ENCODE measurements around the gene NINL.

DNA sequence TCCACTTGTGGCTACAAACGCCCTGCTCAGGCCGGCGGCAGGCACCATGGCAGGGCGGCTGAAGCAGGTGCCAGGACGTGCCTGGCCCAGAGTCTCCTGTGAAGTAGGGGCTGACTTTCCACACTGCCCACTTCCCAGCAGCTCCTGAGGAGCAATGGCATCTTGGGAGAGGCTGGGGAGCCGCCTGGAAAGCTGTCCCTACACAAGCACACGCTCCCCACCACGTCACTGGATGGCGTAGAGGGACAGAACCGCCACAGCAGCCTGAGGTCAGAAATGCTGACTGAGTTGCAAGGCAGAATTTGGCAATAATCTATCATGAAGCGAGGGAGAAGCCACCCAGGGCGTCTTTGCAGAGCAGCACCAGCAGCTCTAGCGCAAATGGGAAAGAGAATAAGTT is 86.3 kb downstream of the NINL start:
- TF ChIP-seq EZH2phosphoT487 (IDR thresholded peaks at IDR 0.05; ENCODE audit: borderline replicate concordance) = no peak
- TF ChIP-seq EZH2 (IDR thresholded peaks at IDR 0.05) = no peak
- TF ChIP-seq, protein P1, sequence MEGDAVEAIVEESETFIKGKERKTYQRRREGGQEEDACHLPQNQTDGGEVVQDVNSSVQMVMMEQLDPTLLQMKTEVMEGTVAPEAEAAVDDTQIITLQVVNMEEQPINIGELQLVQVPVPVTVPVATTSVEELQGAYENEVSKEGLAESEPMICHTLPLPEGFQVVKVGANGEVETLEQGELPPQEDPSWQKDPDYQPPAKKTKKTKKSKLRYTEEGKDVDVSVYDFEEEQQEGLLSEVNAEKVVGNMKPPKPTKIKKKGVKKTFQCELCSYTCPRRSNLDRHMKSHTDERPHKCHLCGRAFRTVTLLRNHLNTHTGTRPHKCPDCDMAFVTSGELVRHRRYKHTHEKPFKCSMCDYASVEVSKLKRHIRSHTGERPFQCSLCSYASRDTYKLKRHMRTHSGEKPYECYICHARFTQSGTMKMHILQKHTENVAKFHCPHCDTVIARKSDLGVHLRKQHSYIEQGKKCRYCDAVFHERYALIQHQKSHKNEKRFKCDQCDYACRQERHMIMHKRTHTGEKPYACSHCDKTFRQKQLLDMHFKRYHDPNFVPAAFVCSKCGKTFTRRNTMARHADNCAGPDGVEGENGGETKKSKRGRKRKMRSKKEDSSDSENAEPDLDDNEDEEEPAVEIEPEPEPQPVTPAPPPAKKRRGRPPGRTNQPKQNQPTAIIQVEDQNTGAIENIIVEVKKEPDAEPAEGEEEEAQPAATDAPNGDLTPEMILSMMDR (IDR thresholded peaks at IDR 0.05 in 2 of 3, conservative IDR thresholded peaks at IDR 0.05 in 1 of 3; ENCODE audit: borderline replicate concordance in 1 of 3, insufficient read depth in 1 of 3, low read depth in 2 of 3, low read length in 2 of 3) = no peak
- TF ChIP-seq ZFX (IDR thresholded peaks at IDR 0.05) = no peak
- TF ChIP-seq POLR2A (IDR thresholded peaks at IDR 0.05; ENCODE audit: borderline replicate concordance, extremely low read depth, insufficient read depth, insufficient read length) = no peak
- no peak for TF ChIP-seq ZNF274 (IDR thresholded peaks at IDR 0.05; ENCODE audit: low read depth, low read length)
- no peak for TF ChIP-seq EGR1 (IDR thresholded peaks at IDR 0.05; ENCODE audit: low read depth)
- TF ChIP-seq RAD21 (IDR thresholded peaks at IDR 0.05; ENCODE audit: low read depth) = no peak
- no peak for TF ChIP-seq CEBPB (IDR thresholded peaks at IDR 0.05; ENCODE audit: low read depth)
- no peak for TF ChIP-seq FOSL1 (IDR thresholded peaks at IDR 0.05; ENCODE audit: low read depth)
- TF ChIP-seq REST (IDR thresholded peaks at IDR 0.05; ENCODE audit: low read depth) = no peak
- TF ChIP-seq SRF (IDR thresholded peaks at IDR 0.05; ENCODE audit: low read depth) = no peak
